GM19240 (cell line): ENCODE data around the gene NFIC.
A peak's percentile ranks its signal among the peaks of the same experiment; 100 is the strongest.

ENCODE experiments used
- DNase-seq: peaks from one replicate; pipeline ENCODE4 v3.0.0; 2011; ENCODE audit warnings: low spot score; ENCODE audit not compliant: insufficient read length

NFIC gene

DNA sequence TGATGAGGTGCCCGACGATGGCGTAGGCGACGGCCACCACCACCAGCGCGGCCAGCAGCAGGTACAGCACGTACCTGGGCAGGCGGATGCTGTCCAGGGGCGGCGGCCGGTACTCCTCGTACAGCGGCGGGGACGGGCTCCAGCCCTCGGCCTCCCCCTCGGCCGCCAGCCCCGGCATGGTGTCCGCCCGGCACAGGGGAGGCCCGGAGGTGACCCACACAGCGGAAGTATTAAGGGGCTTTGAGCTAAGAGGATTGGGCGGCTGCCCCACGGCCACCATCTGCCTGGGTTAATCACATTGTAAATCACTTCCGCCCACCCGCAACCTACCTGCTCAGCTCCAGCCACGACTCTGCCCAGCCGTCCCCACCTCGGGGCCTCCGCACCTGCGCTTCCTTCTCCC is 116.8 kb downstream of the NFIC start, which contains the start of gene SMIM44:
TSS of gene SMIM44 (minus strand) at position 216 of the 403 bp plus-strand sequence. CDS start at position 178, 38 bp downstream.
- no peak for DNase-seq

DNA sequence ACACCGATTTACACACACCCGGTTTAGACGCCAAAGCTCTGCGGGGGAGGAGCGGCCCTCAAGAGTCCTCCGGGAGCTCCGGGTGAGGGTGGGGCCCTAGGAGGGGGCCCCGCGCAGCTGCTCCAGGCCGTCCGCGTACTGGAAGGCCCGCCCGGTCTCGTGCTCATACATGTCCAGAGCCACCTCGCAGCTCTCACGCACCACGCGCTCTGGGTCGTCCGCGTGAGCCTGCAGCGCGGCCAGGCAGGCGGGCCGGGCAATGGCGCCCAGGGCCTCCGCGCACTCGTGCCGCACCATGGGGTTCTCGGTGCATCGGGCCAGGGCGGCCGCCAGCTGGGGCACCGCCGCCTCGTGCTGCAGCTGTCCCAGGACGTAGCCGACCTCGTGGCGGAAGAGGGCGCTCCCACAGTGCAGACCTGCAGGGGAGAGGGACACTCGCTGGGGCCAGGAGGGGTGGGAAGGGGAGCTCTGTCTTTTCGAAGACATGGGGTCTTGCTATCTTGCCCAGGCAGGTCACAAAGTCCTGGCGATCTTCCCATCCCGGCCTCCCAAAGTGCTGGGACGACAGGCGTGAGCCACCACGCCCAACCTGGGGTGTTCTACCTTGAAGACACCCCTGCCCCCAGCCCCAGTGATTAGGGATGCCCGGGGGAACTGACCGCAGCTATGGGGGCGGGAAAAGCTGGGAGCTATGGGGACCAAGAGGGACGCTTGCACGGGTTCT is 125.2 kb downstream of the NFIC start:
- DNase-seq: no peak

DNA sequence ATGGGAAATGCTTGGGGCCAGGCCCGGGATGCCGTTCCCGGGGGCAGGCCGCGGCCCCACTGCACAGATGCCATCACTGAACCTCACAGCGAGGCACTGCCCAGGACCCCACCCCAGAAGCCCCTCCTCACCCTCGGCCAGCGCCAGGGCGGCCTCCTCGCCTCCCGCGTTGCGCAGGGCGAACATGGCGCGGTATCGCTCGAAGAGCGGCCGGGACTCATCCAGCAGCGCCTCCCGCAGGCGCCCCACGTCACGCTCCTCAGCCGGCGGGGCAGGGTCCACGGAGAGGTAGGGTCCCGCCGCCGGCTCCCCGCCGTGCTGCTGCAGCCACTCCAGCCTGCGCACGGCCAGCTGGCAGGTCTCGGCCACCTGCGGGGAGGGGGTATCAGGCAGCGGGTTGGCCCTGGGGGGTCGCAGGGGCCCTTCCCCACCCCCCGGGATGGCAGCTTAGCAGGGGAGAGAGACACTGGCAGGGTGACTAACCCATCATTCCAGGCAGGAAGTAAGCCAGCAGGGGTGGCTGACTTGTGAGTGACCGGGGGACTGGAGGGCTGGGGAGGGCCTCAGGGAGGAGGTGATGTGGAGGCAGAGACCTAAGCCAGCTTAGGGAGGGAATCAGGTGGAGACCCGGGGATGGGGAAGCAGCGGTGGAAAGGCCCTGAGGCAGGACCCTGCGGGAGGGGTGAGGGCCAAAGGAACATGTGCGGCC is 125.9 kb downstream of the NFIC start:
- DNase-seq: no peak

DNA sequence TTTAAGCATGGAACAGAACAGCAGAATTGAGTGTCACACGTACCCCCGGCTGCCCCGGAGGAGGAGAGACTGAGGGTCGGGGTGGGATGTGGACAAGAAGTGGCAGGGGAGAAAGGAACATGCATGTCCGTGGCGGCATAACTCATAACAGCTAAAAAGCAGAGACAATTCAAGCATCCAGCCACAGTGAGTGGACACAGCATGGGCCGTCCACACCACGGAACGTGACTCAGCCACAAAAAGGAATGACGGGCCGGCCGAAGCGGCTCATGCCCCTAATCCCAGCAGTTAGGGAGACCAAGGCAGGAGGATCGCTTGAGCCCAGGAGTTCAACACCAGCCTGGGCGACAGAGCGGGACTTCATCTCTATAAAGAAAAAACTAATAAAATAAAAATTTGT is 126.5 kb downstream of the NFIC start:
- DNase-seq: no peak

DNA sequence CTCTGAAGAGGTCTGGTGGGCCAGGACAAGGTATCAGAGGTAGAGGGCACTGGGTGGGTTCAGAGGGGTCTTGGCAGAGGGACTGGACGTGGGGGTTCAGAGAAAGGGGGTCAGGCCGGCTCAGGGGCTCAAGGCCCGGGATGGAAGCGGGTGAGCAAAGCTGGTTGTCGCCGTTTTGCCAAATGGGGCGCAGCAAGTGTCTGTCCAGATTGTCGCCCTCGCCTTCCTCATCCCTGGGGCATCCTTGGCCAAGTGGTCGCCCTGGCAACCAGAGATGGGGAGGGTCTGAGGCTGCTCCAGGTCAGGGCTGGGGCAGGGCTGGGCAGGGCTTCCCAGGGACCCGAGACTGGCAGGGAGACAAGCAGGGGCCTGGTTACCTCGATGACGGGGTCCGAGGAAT is 127.3 kb downstream of the NFIC start:
- DNase-seq: no peak

DNA sequence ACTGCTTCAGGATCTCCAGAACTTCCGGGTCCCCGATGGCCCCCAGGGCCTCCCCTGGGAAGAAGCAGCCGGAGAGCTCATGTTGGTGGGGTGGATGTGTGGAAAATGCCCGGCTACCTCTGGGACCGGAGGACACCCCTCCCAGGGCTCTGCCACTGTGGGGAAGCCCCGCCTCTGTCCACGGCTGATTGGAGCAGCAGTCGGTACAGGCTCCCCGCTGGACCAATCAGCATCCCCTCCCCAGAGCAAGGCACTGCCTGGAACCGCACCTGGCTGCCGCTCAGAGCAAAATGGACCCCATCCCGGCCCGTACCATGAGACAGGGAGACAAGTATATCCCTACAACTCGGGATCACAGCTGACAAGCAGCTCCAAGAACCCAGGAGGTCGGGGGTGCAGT is 127.7 kb downstream of the NFIC start:
- peak; percentile 61 for DNase-seq

DNA sequence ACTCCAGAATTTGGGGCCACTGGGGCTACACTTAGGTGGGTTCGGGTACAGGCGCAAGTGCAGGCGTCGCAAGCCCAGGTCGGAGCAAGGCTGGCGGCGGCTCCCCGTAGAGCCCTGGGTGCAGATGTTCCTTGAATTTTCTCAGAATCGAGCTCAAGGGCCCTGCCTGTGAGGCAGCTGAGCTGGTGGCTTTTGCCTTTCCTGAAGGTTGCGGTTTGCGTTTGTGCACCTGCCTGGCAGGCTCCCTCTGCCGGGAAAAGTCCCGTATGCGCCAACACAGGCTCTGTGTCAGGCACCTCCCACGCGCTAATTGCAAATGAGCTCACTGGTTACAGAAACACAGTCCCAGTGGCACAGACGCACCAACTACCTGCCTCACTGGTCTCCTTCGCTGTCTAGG is 128.2 kb downstream of the NFIC start:
- DNase-seq: no peak

DNA sequence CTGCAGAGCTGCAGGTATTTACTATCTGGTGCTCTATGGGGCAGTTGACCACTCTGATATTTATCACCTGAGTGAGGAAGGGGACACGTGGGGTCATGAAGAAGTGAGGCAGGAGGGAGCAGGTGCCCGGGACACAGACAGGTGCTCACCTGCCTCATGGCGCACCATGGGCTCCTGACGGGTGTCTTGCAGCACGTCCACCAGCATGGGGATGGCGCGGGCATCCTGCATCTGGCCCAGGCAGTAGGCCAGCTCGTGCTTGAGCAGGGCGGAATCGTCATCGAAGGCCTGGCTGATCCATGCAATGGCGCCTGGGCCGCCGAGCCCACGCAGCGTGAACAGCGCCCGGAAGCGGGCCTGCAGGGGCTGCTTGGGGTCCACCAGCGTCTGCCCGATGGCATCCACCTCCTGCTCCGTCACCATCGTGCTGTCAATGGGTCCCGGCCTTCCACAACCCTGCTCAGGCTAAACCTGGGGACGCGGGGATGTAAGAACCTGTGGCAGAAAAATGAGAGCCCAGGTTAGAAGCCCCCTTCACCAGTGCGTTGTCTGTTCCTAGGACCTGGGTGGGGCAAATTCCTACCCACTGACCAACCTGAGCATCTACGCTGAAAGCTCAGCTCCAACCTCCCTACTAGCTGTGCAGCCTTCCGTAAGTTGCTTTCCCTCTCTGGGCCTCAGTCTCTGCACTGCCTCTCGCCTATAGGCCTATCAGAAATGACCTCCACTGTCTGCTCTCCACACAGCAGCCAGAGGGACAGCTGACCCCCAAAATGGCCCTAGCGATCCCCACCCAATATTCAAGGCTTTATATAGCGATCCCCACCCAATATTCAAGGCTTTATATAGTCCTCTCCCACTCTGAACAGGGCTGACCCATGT is 130.2 kb downstream of the NFIC start:
- no peak for DNase-seq

DNA sequence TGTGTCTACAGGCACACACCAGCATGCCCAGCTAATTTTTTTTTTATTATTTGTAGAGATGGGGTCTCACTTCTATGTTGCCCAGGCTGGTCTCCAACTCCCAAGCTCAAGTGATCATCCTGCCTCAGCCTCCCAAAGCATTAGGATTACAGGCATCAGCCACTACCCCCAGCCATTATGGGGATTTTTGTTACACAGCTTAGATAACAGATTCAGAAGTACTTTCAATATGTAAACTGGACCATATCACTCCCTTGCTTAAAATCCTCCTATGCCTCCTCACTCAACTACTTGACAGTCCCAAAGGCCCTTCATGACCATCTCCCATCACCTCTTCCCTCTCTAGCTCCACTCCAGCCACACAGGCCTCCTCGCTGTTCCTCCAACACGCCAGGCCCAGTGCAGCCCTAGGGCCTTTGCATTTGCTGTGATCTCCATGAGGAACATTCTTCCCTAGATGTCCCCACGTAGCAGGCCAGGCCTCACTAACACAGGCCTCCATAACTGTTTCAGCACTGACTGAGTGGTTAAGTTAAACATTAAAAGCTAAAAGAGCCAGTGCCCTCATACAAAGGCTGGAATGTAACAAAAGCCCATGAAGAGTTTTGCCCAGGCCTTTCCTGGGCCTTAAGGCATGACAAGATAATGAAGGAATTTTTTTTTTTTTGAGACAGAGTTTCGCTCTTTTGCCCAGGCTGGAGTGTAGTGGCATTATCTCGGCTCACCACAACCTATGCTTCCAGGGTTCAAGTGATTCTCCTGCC is 131.6 kb downstream of the NFIC start:
- no peak for DNase-seq

DNA sequence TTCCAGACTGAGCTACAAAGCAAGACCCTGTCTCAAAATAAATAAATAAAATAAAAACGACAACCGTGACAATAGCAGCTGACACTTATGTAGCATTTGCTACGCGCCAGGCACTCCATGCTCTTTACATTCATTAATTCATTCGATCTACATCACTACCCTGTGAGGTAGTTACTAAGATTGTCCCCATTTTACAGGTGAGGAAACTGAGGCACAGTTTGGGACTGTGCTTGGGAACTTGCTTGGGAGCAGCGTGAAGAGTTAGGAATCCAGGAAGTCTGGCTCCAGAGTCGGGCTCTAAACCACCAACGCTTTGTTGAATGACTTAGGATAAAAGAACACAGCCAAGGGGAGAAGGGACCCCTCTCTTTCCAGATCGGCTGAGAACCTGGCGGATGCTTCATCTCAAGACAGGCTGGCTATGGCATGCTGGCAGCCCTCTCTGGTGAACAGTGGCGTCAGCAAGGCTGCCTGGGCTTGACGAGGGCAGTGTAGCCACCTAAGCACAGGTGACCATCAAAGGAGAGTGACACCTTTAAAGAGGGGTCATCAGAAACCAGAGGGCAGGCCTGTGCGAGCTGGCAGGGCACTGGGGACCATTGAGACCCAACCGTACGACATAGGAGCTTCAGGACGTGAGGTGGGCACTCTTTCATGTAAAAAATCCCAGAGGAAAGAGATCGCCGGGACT is 133.5 kb downstream of the NFIC start:
- no peak for DNase-seq

DNA sequence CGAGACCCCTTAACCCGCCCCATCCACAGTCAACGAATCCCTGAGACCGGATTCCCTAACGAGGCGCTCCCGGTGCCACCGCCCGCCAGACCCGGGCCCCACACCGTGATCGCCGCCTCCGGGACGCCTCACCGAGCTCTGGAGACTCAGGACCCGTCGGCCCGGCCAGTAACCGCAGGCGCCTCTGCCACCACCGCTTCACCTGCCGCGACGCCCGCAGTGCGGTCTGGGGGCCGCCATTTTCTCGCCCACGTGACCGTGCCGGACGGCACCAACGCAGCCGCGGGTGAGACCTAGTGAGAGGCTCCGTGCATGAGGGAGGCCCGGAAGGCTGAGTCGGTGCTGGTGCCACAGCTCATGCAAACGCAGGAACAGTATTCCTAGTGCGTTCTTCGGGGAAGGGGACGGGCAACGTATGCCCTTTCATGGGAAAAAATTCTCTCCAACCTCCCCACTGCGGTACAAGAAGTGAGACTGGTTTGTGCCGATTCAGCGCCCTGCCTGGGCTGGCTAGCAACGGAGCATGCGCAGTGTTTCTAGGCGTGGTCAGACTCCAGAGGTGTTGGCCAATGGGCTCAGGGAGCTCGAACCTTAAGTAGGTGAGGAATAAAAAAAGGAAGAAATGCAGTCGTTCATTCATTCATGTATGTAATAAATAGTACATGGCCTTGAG is 134.2 kb downstream of the NFIC start, which contains the start of gene DOHH:
TSS of gene DOHH (minus strand) at position 246 of the 673 bp plus-strand sequence. CDS start 3,860 bp downstream, outside the sequence.
- DNase-seq: peak; percentile 98

DNA sequence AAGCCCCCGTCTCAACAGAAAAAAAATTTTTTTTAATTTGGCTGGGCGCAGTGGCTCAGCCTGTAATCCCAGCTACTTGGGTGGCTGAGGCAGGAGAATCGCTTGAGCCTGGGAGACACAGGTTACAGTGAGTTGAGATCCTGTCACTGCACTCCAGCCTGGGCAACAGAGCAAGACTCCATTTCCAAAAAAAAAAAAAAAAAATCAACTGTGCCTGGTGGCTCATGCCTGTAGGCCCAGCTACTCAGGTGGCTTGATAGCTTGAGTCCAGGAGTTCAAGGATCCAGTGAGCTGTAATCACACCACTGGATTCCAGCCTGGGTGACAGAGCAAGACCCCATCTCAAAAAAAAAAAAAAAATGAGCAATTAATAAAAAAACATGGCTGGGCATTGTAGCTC is 135.4 kb downstream of the NFIC start:
- DNase-seq: no peak

DNA sequence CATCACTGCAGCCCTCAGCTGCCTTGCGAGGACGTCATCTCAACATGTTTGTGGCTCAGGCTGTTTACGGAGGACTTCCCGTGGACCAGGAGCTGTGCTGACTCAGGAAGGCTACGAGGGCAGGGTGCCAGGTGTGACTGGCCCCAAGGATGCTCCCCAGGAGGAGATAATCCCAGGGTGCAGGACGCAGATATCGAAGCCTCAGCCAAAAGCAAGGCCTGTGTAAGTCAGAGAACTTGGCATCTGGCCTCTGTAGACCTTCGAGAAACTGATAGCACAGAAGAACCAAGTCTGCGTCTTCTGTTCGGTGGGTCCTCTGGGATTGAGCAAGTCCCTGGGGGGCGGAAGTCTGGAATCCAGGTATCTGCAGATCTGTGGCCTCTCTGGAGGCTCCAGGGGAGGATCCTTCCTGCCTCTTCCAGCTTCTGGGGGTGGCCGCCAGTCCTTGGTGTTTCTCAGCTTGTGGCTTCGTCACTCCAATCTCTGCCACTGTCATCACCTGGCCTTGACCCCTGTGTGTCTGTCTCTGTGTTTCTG is 136.7 kb downstream of the NFIC start:
- no peak for DNase-seq

DNA sequence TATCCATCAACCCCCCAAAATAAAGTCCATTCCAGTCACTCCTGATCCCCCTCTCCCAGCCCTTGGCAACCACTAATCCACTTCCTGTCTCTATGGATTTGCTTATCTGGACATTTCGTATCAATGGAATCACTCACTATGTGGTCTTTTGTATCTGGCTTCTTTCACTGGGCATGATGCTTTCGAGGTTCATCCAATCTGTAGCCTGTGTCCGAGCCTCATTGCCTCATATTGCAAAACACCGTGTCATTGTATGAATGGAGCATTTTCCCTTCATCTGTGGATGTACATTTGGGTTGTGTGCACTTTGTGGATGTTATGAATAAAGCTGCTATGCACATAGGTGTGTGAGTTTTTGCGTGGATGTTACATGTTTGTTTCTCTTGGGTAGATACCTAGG is 138.4 kb downstream of the NFIC start:
- DNase-seq: no peak

DNA sequence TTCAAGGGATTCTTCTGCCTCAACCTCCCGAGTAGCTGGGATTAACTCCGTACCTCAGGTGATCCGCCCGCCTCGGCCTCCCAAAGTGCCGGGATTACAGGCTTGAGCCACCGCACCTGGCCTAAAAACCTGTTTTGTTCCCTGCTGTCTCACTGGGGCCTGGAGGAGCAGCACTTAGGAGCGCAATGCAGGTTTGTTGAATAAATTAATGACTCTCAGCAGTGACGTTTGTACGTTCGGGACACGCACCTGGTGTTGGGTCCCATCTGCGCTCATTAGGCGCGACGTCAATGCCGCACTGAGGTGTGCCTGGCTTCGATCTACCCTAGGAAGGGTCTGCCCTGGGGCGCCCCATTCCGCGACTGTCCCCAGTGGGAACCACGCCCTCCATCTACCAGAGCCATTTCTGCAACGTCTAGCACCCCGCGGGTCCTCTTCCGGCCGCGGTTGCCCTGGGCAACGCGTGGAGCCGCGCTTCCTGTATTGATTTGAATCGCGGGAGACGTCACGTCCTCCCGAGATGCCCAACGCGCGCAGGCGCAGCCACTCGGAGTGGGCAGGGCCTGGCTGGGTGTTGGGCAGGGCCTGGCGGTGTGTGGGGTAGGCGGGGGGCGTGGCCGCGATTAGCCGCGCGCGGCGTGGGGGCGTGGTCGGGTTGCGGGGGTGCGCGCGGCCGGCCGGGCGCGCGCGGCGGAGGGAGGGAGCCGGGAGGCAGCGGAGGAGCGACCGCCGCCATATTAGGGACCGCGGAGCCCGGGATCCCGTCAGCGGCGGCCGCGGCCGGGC is 139.4 kb downstream of the NFIC start, which contains the start of gene FZR1:
TSS of gene FZR1 (plus strand) at position 714 of the 786 bp plus-strand sequence. CDS start 16,679 bp downstream, outside the sequence.
- DNase-seq: peak; percentile 96

DNA sequence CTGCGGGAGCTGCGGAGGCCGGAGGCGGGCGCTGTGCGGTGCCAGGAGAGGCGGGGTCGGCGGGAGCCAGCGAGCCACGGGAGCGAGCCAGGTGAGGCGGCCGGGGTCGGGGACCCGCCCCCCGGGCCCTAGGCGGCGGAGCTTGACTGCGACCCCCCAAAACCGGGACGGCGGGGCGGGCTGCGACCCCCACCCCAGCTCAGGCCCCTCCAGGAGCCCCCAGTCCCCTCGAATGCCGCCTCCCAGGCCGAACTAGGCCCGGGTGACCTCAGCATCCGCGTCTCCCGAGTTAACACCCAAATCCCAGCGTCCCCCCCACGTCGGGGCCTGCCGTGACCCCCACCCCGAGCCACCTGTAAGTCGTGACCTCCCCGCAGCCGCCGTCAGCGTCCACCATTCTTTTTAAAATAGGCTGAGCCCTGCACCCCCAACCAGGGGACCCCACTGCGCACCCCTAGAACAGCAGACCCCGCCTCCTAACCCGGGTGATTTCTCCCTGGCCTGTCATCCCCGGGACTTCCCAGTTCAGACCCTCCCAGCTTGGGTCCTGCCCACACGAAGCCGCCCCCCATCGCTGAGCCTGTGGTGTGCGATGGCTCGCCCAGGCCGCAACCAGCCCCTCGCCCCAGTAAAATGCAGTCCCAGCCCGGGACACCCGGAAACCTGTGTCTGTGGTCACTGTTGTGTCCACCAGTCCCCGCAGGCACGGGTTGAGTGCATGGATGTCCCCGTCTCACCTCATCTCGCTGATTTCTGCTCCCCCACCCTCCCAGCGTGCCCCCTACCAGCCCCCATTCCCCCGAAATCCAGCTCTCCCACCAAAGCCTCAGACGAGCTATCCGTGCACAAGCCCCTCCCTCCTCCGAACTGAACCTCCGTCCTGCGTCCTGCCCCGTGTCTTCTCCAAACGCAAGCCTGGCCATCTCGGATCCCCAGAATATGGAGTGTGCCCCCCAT is 140.3 kb downstream of the NFIC start:
- no peak for DNase-seq

DNA sequence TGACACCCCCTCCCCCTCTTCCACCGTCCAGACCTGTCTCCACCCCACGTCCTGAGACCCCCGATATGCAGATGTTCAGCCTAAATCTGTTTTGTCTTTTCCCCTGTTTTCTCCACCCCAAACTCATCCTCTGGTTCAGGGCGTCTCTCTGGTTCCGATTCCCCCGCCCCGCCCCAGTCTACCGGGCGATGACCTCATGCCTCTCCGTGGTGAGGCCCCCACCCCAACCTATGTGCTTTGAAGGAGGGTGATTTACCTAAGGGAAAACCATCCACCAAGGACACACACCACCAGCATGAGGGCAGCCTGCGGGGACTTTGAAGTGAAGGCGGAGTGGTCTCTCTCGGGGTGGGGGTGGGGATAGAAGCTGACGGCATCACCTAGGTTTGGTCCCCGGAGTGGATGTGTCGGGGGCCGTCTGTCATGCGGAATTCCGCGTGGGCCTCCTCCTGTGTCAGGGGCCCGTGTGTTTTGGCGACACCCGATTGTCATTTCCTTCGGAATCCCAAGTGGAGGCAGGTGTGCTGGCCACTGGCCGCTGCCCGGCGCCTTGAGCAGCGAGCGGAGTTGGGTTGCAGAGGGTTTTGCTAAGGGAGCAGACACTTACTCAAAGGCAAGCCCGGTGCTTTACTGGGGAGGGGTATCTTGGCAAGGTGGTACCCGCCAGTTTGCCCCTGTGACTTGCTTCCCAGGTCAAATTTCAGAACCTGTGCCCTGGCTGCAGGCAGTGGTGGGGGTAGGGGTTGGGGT is 141.2 kb downstream of the NFIC start:
- DNase-seq: no peak
